Activated CD8-positive, alpha-beta memory T cell treated with anti-CD3 and anti-CD28 coated beads for 4 hours (primary cell): ENCODE results near the gene TMEFF2.

Experiments used
- DNase-seq, 2 donors: peaks; one replicate each; pipeline ENCODE4 v3.0.0-alpha.2; 2020; ENCODE audit warnings: low read depth in 2 of 2

Gene TMEFF2

DNA sequence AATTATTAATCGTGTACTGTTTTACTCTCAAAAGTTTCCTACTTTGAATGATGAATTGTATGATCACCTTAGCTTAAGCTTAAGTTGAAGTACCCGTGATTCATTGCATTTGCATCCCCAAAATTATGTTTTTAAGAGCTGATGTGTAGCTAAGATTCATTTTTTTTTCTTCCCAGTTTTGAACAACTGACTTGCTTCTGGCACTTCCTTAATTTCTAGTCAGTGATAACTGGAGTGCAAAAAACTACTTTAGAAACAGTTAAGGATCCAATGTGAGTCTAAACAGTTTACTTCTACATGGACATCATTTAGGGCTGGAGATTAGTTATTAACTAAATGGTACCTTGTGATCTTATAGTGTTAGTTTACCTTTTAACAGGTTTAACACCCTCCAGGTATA lies 223.9 kb downstream of the TMEFF2 start:
- DNase-seq: no peak

DNA sequence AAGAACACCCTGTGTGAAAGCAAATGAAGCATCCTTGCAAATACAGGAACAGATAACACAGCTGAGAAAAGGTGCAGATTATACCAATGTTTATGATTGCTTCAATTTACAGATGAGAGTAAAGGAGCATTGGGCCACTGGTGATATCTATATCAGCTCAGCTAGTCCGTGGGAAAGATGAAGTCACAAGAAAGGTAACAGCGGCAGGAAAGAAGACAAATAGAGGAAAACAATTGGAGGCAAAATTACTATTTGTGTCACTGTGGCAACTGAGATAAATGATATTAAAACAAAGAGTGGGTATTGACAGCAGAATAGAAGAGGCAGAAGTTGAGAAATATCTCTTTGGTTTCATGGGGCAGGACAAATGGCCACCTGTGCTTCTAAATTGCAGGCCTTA lies 226.6 kb downstream of the TMEFF2 start:
- no peak for DNase-seq

DNA sequence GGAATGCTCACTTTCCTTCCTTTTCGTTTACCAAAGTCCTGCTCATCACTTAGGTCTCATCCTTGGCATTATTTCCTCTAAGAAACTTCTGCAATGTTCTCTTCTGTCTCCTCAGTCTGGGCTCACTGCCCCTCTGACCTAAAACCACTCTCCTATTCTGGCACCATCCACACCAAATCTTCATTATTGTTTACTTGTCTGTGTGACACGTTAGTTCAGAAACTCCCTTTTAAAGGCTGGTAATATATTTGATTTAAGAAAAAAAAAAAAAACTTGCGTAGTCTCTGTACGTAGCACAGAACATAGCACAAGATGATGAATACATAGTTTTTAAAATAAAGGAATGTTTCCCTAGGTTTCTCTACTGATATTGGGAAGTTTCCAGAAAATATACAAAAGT lies 229.0 kb downstream of the TMEFF2 start:
- no peak for DNase-seq

DNA sequence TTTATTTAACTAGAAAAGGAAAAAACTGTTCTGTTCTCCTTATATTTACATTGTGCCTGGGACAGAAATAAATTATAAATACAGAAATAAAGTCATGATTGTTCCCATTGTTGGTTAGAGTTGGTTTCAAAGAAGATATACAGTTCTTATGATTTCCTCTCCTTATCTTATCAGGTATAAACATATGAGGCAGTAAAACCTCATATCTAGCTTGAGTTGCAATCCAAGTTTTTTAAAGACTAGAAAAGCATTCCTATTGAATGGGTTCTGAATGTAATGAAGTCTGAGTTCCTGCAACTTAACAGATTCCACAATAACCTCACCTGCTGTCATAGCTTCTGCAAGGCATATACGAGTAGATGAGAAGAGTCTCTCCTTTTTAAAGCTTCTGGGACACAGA lies 233.2 kb downstream of the TMEFF2 start:
- DNase-seq: no peak

DNA sequence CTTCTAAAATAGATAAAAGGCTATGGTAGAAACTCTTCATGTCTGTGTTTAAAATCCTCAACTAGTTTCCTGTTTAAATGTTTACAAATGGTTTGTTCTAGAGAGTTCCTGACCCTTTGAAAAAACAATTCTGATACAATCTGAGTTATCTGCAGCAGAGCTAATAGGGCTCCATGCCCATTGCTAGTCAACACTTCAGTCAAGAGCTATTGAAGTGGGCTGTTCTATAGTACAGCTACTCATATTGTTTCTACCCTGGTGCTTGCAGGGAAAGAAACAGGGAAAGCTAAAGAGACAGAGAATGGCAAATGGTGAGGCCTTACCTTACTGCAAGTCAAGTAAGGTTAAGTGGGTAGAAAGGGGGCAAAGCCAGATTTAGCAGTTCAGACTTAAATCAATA lies 235.5 kb downstream of the TMEFF2 start:
- DNase-seq: no peak

DNA sequence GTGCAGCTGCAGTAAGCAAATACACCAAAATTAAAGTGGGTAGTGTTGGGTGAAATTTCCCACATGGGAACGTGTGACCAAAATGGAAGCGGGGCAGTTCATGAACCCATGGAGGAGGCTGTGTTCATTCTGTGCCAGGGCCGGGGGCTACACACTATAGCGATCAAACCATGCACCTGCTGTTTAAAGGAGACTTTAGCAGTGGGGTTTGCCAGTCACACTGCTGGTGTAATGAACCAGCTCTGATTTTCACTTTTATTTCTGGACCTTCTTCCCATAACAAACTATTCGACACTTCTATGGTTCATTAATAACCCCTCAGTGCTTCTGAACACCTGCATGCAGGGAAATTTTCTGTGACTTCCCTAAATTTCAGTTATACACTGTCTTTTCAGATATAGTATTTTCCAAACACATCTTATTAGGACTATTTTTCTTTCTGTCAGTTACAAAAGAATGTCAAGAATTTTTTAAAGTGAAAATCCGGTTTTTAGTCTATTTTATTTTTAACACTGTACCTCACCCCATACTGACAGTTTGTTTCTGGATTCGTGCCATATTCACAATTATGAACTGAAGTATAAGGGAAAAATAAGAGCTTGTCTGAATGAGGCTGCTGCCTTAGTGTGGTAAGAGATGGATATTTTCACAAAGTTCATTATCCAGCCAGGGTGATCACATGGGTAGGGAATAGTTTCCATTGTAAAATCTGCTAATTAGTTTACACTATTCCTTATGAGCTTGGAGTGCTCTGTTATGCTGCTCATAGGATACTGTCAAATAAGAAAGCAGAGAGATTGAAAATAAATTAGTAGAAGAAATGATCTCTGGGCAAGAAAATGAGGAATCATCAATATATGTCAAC lies 236.5 kb downstream of the TMEFF2 start:
- DNase-seq: no peak

DNA sequence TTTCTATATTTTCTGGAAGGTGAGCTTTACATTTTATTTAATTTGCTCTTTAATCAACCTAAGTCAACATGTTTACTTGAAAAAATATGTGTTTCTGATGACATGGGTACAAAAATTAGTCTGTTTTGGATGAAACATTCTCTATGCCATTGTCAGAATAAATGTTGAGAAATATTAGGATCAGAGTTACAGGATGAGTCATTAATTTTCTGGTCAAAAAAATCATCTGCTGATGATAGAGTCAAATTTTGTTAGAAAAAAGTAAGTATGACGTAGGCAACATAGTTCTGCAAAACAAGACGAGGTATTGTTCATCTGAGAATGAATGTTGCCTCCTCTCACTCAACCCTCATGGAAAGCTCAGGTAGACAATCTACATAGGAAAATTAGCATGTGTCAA lies 240.3 kb downstream of the TMEFF2 start:
- DNase-seq: no peak

DNA sequence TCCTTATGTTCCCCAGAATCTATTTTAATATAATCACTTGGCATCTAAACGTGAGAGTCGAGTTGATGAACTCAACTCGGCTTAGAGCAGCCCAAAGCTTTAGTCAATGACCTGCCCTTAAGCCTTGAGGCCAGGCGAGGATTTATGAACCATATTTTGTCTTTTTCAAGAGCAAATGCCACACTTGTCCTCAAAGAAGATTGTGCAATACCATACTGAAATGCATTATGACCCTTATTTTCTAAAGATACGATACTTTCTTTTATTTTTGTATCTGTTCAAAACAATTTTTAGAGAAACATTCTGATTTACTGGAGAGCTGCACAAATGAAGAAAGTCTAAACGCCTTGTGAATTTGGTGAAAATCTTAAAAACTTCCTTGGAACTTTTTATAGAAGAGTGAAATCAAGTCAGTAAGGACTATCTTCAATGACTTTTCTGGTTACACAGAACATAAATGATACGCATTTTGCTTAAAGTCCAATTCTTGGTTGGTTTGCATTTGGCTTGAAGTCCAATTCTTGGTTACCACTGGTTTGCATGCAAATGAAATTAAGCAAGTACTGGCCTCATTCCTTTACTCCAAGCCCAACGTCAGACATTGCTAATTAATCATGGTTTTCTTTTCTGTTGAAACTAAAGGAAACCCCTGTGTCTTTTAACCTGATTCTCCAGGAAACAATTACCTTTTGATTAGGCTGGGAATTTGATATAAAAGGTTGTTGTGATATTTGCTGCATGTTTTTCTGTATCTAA lies 242.0 kb downstream of the TMEFF2 start:
- no peak for DNase-seq

DNA sequence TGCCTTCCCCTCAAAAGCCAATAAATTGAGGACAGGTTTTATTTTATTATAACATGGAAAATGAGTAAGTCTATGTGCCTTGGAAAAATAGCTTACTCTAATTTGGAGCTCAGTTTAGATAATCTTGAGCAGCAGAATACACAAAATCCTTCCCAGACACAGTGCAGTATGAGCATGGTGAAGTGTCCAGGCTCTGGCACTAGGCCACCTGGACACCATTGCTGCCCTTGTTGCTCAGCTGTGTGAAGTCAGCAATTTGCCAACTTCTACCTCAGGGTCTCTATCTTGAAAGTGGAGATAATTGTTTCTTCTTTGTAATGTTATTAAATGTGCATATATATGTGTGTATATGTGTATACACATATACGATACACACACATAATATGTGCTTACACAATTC lies 242.9 kb downstream of the TMEFF2 start:
- no peak for DNase-seq

DNA sequence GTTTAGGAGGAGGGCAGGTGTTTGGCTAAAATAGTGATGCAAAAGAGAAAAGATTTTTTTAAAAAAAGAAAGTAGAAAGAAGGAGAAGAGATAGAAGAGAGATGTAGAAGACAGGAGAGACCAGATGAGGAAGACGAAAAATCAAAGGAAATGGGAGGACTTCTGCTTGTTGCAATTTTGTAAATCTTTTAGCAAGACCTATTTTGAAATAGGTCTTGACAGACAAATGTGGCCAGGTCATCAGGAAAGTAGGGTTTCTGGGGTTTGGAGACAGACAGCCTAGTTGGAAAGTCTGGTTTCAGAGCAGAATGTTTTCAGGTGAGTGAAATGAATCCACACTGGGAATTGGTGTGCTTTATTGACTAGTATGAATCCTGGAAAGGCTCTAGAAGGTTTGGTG lies 243.4 kb downstream of the TMEFF2 start:
- DNase-seq: no peak

DNA sequence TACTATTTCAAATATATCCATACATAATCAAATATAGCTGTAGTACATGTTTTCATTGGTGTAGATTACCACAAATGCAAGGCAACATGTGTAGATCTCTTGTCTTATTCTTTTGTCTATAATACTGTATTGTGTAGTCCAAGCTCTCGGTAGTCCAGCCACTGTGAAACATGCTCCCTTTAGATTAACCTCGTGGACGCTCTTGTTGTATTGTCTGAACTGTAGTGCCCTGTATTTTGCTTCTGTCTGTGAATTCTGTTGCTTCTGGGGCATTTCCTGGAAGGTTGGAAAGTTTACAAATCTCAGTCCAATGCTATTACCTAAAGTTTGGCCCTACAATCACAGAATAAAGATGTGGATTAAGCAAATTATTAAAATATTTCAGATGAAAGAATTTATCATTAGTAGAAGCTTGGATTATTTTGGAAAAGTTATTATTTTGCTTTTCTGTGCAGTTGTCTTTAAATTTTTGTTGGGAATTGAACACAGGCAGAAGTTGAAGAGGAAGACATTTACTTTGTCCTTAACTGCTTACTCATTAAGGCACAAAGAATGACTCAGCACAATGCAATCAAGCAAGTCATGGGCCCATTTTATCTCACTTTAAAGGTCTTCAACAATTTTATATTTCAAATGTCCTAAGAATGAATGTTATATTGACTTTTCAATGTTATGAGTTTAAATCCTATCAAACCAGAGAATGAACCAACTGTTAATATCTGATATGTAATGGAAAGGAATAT lies 244.4 kb downstream of the TMEFF2 start:
- no peak for DNase-seq

DNA sequence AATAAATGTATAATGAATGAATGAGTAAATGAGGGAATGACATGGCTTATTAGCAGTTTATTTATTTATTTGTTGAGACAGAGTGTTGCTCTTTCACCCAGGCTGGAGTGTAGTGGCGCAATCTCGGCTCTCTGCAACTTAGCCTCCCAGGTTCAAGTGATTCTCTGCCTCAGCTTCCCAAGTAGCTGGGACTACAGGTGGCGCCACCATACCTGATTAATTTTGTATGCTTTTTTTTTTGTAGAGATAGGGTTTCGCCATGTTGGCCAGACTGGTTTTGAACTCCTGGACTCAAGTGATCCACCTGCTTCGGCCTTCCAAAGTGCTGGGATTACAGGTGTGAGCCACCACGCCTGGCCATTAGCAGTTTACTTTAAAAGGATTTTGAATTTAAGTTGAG lies 247.5 kb downstream of the TMEFF2 start:
- no peak for DNase-seq

DNA sequence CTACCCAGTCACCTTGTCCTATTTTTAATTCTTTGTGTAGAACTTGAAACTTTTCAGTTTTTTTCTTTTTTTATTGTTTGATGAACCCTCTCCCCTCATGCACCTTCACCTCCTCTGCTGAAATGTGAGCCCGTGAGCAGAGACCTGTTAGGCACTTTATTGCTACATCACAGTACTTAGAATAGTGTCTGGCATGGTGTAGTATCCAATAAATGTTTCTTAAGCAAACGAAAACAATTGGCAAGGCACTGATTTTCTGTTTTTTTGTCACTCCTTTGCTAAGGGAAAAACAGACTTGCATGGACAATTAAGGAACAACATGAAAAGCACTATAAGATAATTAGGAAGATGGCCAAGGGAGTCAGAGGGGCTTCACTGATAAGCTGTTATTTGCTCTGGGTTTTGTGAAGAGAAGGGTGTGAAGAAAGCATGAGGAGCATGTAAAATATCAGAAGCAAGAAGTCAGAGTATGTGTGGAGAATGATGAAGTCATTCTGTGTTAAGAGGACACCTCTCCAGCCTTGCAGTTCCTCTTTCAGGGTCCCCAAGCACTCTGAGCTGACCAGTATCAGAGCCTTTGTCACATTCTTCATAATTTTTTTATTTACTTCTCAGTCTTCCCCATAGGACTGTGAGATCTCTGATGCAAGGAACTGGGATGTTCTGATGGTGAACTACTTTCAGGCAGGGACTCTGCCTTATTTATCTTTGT lies 248.1 kb downstream of the TMEFF2 start:
- DNase-seq: no peak

DNA sequence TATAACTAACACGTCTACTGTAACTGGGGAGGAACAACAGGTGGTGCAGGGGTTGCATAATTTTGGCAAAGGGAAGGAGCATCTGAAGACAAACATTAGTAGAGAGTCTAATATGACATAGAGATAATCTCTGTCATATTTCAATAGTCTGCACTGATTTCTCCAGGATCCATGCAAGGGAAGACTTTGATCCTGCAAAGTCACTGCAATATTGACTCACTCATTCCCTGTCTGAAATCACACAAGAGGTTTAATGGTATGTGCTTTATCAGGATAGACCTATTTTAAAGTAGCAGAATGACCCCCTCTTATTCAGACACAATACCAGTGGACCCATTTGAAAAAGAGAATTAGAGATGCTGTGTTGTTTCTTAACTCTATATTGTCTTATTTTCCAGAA lies 249.1 kb downstream of the TMEFF2 start:
- no peak for DNase-seq

DNA sequence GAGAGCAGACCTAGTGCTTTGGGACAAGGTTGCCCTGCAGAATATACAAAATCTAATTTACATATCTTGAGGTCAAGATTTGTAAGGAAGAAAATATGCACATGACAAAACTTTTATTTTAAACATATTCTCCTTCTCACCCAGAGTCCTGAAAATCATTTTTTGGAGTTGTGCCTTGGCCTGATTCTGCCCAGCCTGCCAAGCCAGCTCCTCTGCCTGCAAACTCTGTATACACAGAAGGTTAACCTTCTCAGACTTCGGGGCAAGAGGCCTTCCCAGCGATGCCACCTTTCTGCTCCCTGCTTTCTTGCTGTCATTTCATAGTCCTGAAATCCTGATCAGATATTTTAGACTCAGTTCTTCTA lies 252.0 kb downstream of the TMEFF2 start:
- DNase-seq: no peak

DNA sequence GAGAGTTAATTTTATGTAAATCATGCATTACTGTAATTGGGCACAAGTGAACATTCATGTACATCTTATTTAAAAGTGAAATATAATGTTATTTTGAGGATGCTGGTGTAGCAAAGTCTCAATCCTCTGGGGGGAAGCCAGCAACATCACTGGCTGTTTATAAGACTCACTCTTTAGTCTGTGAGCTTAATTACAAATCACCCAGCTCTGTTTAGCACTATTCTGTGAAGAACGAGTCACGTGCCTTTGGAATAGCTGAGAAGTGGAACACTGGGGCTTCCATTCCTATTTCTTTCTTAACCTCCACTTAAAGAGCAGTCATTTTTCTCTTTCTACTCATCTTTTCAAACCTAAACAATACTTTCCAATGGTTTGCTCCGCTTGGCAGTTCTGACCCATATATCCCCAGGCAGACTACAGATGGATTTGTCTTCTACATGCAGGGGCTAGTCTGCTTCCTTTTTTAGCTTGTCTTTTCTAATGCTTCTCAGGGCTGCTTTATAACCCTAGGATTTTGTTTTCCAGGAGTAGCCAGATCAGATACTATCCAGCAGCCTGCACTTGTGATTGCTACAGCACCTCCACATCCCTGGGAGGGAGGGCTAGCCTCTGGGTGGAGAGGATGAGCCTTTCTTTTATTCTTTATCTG lies 252.5 kb downstream of the TMEFF2 start:
- DNase-seq: no peak

DNA sequence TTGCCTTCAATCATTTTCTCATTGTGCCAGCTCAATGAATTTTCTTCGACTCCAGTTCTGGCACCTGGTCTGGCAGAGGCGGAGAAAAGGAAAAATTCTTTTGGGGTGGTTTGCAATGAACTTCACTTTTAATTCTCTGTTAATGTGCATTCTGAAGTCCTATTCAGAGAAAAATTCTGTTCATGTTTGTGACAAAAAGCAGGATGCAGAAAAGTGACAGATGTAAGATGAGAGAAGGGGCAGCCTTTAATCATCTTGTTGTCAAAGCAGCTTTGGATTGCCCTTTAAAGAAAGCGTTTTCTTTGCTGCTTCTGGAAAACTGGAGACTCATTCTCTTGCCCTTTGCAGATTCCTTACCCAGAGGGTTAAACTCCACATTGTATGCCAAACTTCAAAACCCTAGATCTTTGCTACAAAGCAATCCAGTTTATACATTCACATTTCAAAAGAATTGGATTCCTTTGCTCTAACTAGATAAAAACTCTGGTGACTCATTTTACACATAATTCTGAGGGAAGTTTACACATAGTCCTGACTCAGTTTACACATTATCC lies 253.3 kb downstream of the TMEFF2 start:
- no peak for DNase-seq

DNA sequence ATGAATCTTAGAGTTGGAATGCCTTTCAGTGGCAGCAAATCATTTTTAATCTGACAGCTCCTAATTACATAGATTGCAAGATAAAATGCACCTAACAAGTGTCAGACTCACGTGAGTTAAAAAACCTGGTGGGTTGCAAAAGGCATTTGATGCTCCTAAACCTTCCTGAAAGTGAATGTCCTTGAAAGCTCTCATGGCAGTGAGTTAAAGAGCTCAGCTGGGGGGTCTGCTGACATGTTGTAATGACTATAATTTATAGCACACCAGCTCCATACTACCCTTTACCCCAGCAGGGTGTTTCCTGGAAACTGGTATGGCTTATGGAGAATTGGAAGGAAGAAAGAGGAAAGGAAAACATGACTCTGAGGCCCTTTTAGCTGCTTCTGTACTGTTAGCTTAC lies 256.0 kb downstream of the TMEFF2 start:
- no peak for DNase-seq

DNA sequence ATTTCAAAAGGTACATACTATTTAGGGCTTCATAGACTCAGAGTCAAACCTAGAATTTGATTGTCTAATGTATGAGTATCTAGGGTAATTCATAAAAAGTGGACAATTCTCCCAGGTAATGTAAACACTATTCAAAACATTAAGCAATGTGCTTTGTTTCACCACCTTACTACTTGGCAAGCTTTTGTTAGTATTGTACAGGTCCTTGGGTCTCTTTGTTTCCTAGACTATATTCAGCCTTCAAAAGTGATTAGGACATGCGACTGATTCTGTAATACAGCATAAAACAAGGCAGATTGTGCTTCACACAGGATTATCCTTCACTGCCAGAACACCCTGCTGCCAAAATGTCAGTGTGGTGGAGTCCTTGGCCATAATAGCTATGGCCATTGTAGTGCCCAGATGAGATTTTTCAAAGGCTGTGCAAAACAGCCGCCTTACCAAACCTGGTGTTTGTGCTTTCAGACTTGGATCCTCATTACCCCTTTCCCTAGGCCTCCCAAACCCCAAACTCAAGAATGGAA lies 257.8 kb downstream of the TMEFF2 start:
- no peak for DNase-seq

DNA sequence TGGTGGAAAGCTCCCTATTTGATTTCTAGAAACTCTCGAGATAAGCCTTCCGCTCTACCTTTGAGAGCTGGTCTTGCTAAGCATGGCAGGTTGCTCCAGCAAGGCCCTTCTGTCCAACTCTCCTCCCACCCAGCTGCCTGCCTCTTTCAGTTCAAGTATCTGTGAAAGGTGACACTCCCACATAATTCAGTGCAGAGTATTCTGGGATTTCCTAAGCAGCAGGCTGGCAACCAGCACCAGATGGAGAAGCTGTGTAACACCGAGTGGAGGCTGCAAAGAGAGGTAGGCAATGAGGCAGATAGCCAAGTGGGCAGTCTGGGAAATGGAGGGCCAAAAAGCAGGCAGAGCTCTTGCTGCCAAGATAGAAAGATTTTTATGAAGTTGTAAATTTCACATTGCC lies 259.5 kb downstream of the TMEFF2 start:
- DNase-seq: no peak
